ENCODE results near the gene RIMBP2.

- TF ChIP-seq MXI1 (IDR thresholded peaks at IDR 0.05; ENCODE audit: low read depth, low read length) (no peak), TAF1 (IDR thresholded peaks at IDR 0.05; ENCODE audit: borderline replicate concordance, low read depth, low read length) (no peak), FOSL2 (IDR thresholded peaks at IDR 0.05; ENCODE audit: borderline replicate concordance, low read depth) (no peak), JUND (IDR thresholded peaks at IDR 0.05) (no peak), SIN3A (IDR thresholded peaks at IDR 0.05; ENCODE audit: borderline replicate concordance, low read depth, low read length) (no peak), REST (IDR thresholded peaks at IDR 0.05; ENCODE audit: low read depth, low read length) (no peak), TCF12 (IDR thresholded peaks at IDR 0.05) (no peak), CHD2 (IDR thresholded peaks at IDR 0.05; ENCODE audit: low read length, partially characterized antibody) (no peak), RCOR1 (IDR thresholded peaks at IDR 0.05; ENCODE audit: low read length) (no peak), POLR2AphosphoS5 (IDR thresholded peaks at IDR 0.05; ENCODE audit: low read depth, low read length) (no peak), SMC3 (IDR thresholded peaks at IDR 0.05; ENCODE audit: low read depth, low read length) (no peak)
- TF ChIP-seq, protein P1, sequence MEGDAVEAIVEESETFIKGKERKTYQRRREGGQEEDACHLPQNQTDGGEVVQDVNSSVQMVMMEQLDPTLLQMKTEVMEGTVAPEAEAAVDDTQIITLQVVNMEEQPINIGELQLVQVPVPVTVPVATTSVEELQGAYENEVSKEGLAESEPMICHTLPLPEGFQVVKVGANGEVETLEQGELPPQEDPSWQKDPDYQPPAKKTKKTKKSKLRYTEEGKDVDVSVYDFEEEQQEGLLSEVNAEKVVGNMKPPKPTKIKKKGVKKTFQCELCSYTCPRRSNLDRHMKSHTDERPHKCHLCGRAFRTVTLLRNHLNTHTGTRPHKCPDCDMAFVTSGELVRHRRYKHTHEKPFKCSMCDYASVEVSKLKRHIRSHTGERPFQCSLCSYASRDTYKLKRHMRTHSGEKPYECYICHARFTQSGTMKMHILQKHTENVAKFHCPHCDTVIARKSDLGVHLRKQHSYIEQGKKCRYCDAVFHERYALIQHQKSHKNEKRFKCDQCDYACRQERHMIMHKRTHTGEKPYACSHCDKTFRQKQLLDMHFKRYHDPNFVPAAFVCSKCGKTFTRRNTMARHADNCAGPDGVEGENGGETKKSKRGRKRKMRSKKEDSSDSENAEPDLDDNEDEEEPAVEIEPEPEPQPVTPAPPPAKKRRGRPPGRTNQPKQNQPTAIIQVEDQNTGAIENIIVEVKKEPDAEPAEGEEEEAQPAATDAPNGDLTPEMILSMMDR (IDR thresholded peaks at IDR 0.05) = no peak
- TF ChIP-seq, protein P2, sequence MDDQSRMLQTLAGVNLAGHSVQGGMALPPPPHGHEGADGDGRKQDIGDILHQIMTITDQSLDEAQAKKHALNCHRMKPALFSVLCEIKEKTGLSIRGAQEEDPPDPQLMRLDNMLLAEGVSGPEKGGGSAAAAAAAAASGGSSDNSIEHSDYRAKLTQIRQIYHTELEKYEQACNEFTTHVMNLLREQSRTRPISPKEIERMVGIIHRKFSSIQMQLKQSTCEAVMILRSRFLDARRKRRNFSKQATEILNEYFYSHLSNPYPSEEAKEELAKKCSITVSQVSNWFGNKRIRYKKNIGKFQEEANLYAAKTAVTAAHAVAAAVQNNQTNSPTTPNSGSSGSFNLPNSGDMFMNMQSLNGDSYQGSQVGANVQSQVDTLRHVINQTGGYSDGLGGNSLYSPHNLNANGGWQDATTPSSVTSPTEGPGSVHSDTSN (IDR thresholded peaks at IDR 0.05) = no peak
Measured at GRCh38 chr12:130459916-130460315, 256.2 kb downstream of the RIMBP2 start.

Measured in SK-N-SH (cell line).